Thymus (tissue), 14 donors: ENCODE results near the gene HRC. TPM values are rescaled to one million over a fixed set of nuclear protein-coding genes. Genes with fewer than 3 reads are reported as not detected.

Source experiments
- DNase-seq, 9 donors: peaks; one replicate each; pipeline ENCODE4 v3.0.0-alpha.2; 2013; ENCODE audit warnings: low spot score in 9 of 9, low read depth in 6 of 9, missing footprints in 1 of 9
- H3K27ac ChIP-seq, 2 donors: one replicate each; pipeline ENCODE4 v1.5.1; 2013; ENCODE audit warnings: control low read depth in 1 of 2, low read depth in 1 of 2, low read length in 1 of 2, mild to moderate bottlenecking in 1 of 2, moderate library complexity in 1 of 2
- H3K27me3 ChIP-seq, 2 donors: one replicate each; pipeline ENCODE4 v1.5.1; 2013; ENCODE audit warnings: low read length in 1 of 2; ENCODE audit not compliant: control insufficient read depth in 2 of 2, insufficient read depth in 1 of 2
- H3K36me3 ChIP-seq, 2 donors: one replicate each; pipeline ENCODE4 v1.5.1; 2013; ENCODE audit warnings: low read length in 1 of 2, mild to moderate bottlenecking in 1 of 2, moderate library complexity in 1 of 2; ENCODE audit not compliant: control insufficient read depth in 2 of 2, insufficient read depth in 2 of 2
- H3K4me1 ChIP-seq, 2 donors: one replicate each; pipeline ENCODE4 v1.5.1; 2013; ENCODE audit warnings: low read length in 2 of 2; ENCODE audit not compliant: control insufficient read depth in 2 of 2, insufficient read depth in 2 of 2
- H3K4me3 ChIP-seq, 2 donors: one replicate each; pipeline ENCODE4 v1.5.1; 2013; ENCODE audit warnings: low read length in 2 of 2, control low read depth in 1 of 2, mild to moderate bottlenecking in 1 of 2
- H3K9me3 ChIP-seq, 2 donors: one replicate each; pipeline ENCODE4 v1.5.1; 2013; ENCODE audit warnings: low read length in 1 of 2, mild to moderate bottlenecking in 1 of 2; ENCODE audit not compliant: control insufficient read depth in 2 of 2, insufficient read depth in 1 of 2
- WGBS: extraction: QIAGEN DNeasy Blood & Tissue Kit; methylation state at CpG from one replicate; pipeline ENCODE4 v1.1.7; 2013; 5-methylcytosine and 5-hydroxymethylcytosine counted together
- long read RNA-seq, 10 donors: transcript quantifications; one replicate each; lab custom pipeline, GENCODE V29; 2026
- polyA plus RNA-seq: library from polyadenylated mRNA; stranded (reverse); fragments of 200-250 nt; gene quantifications from one replicate; pipeline ENCODE4 v1.2.3, GENCODE V29; 2013
- total RNA-seq: library from RNA; stranded (reverse); fragments of 120-200 nt; gene quantifications from one replicate; pipeline ENCODE4 v1.2.4, GENCODE V29; 2013
- donor health status: healthy.

HRC gene, protein sequence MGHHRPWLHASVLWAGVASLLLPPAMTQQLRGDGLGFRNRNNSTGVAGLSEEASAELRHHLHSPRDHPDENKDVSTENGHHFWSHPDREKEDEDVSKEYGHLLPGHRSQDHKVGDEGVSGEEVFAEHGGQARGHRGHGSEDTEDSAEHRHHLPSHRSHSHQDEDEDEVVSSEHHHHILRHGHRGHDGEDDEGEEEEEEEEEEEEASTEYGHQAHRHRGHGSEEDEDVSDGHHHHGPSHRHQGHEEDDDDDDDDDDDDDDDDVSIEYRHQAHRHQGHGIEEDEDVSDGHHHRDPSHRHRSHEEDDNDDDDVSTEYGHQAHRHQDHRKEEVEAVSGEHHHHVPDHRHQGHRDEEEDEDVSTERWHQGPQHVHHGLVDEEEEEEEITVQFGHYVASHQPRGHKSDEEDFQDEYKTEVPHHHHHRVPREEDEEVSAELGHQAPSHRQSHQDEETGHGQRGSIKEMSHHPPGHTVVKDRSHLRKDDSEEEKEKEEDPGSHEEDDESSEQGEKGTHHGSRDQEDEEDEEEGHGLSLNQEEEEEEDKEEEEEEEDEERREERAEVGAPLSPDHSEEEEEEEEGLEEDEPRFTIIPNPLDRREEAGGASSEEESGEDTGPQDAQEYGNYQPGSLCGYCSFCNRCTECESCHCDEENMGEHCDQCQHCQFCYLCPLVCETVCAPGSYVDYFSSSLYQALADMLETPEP
- total RNA-seq, result 1.3 TPM
- 1.1 TPM for polyA plus RNA-seq
- long read RNA-seq, donor 1, result 0 reads
- long read RNA-seq, donor 2, result 0 reads
- long read RNA-seq, donor 3, result 0 reads
- long read RNA-seq, donor 4, result 0 reads
- long read RNA-seq, donor 5, result 0 reads
- long read RNA-seq, donor 6, partial matches to known transcripts, result 0 of 1 reads
- long read RNA-seq, donor 6, other reads (novel, unspliced or antisense), result 0 of 1 reads
- long read RNA-seq, donor 7, result 0 reads
- long read RNA-seq, donor 8, result 0 reads
- long read RNA-seq, donor 9, partial matches to known transcripts, result 0 of 1 reads
- long read RNA-seq, donor 9, other reads (novel, unspliced or antisense), result 0 of 1 reads
- long read RNA-seq, donor 10, result 0 reads

DNA sequence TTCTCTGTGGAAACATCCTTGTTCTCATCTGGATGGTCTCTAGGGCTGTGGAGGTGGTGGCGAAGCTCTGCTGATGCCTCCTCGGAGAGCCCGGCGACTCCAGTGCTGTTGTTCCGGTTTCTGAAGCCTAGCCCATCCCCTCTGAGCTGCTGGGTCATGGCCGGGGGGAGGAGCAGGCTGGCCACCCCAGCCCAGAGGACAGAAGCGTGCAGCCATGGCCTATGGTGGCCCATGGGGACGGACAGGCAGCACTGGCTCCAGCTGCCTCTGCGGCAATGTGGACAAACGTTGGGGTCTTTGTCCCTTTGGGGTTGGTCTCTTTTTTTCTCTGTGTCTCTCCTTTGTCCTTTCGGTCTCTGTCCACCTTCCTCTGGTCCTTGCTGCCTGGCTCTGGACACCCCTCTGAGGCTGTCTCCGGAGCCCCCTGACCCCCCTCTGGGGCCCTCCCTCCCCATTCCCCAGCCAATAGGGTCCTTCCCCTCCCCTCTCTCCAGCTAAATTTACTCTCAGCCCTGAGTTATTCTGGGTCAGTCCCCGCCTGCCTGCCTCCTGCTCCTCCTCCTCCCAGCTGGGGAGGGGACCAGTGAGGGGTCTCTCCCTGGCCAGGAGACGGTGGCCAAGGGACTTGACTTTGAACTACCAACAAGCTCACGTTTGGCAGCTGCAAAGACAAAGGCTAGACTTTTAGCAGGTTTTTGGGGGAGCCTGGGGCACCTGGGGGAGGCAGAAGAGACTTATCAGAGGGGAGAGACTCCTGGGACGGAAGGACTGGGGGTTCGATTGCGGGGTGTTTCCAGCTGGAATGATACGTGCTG lies at the start of gene HRC:
Gene HRC (minus strand): TSS at position 392 of the 815 bp plus-strand sequence. CDS start 159 bp downstream, at position 233.
- H3K4me1 ChIP-seq, result peaks cover 2 to 15% of the 10 kb centered on the region in 2 donors
- DNase-seq, result no peak
- no peaks in the 10 kb centered on the region for H3K36me3 ChIP-seq
- peaks cover 5 to 8% of the 10 kb centered on the region in 2 donors for H3K9me3 ChIP-seq
- no peak within 1 kb of the TSS for H3K4me3 ChIP-seq
- peaks cover 42 to 94% of the 10 kb centered on the region in 2 donors for H3K27me3 ChIP-seq
- H3K27ac ChIP-seq, result no peak within 1 kb of the TSS
- 74% methylated on average over 19 of the region's 19 CpGs for WGBS

DNA sequence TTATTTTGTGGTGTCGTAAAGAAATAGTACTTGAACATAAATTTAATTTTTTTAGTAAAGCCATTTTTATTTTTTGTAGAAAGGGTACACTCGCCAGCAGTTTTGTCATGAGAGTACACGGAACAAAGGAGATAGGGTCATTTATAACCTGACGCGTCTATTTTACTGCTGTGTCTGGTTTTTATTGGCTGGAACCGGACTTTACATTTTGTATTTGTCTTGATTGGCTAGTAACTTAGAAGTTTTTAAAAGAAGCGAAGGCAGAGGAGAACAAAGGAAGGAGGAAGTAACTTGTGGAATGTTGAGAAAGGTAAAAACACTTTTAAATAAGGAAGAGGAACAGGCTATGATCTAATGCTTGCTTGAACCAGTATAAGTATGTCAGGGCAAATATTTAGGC lies 45.8 kb upstream of the HRC start:
- Histone ChIP-seq H3K9me3 (no peaks in the 10 kb centered on the region), H3K27me3 (peaks cover 0 to 5% of the 10 kb centered on the region in 2 donors), H3K36me3 (no peaks in the 10 kb centered on the region), H3K27ac (no peak overlapping the region), H3K4me1 (no peaks in the 10 kb centered on the region), H3K4me3 (no peak overlapping the region)
- WGBS, result 94% methylated on average over 7 of the region's 7 CpGs
- no peak for DNase-seq

DNA sequence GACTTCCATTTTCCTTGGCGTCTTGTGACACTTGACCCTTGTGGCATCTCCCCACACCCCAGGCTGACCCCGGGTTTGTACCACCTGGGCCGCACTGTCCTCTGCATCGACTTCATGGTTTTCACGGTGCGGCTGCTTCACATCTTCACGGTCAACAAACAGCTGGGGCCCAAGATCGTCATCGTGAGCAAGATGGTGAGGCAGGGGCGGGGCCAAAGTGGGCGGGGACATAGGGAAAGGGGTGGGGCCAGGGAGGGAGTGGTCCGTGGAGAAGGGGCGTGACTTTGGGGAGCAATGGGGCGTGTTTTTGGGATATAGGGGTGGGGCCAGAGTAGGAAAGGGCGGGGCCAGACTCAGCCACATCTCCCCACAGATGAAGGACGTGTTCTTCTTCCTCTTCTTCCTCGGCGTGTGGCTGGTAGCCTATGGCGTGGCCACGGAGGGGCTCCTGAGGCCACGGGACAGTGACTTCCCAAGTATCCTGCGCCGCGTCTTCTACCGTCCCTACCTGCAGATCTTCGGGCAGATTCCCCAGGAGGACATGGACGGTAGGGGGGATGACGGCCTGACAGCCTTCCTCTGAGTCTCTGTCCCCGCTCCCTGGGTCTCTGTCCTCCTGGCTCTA lies 45.2 kb upstream of the HRC start:
- no peak overlapping the region for H3K27ac ChIP-seq
- 95% methylated on average over 29 of the region's 29 CpGs for WGBS
- H3K27me3 ChIP-seq, result peaks cover 0 to 5% of the 10 kb centered on the region in 2 donors
- no peaks in the 10 kb centered on the region for H3K36me3 ChIP-seq
- DNase-seq, result no peak
- no peaks in the 10 kb centered on the region for H3K4me1 ChIP-seq
- no peaks in the 10 kb centered on the region for H3K9me3 ChIP-seq
- H3K4me3 ChIP-seq, result no peak overlapping the region

DNA sequence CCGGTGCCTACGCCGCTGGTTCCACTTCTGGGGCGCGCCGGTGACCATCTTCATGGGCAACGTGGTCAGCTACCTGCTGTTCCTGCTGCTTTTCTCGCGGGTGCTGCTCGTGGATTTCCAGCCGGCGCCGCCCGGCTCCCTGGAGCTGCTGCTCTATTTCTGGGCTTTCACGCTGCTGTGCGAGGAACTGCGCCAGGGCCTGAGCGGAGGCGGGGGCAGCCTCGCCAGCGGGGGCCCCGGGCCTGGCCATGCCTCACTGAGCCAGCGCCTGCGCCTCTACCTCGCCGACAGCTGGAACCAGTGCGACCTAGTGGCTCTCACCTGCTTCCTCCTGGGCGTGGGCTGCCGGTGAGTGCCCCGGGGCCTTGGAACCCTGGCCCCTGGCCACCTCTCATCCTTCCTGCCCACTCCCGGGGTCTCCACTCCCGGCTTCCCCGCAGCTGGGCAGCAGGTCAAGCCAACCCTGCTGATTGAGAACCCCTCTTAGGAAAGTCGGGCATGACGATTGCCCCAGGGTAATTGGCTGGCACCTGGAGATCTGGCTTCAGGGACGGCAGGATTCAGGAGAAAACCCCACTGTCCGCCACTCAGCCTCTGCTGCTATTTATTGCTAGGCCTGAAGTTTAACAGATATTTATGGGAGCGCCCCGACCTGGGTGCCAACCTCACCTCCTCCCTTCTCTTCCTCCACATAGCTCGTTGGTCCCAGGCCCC lies 41.5 kb upstream of the HRC start:
- DNase-seq, result no peak
- H3K27ac ChIP-seq, result no peak overlapping the region
- no peaks in the 10 kb centered on the region for H3K4me1 ChIP-seq
- no peaks in the 10 kb centered on the region for H3K9me3 ChIP-seq
- no peaks in the 10 kb centered on the region for H3K36me3 ChIP-seq
- no peak overlapping the region for H3K4me3 ChIP-seq
- peaks cover 0 to 5% of the 10 kb centered on the region in 2 donors for H3K27me3 ChIP-seq
- WGBS, result 89% methylated on average over 40 of the region's 40 CpGs

DNA sequence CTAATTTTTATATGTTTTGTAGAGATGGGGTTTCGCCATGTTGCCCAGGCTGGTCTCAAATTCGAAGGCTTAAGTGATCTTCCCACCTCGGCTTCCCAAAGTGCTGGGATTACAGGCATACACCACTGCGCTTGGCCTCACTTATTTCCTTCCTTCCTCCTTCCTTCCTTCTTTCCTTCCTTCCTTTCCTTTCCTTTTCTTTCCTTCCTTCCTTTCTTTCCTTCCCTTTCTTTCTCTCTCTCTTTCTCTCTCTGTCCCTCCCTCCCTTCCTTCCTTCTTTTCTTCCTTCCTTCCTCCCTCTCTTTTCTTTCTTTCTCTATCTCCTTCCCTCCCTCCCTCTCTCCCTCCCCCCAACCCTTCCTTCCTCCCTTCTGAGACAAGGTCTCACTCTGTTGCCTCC lies 39.2 kb upstream of the HRC start:
- H3K4me3 ChIP-seq, result no peak overlapping the region
- no peaks in the 10 kb centered on the region for H3K36me3 ChIP-seq
- H3K9me3 ChIP-seq, result peaks cover 0 to 6% of the 10 kb centered on the region in 2 donors
- no peak overlapping the region for H3K27ac ChIP-seq
- no peak for DNase-seq
- peaks cover 0 to 8% of the 10 kb centered on the region in 2 donors for H3K27me3 ChIP-seq
- 93% methylated on average over 4 of the region's 4 CpGs for WGBS
- H3K4me1 ChIP-seq, result no peaks in the 10 kb centered on the region

DNA sequence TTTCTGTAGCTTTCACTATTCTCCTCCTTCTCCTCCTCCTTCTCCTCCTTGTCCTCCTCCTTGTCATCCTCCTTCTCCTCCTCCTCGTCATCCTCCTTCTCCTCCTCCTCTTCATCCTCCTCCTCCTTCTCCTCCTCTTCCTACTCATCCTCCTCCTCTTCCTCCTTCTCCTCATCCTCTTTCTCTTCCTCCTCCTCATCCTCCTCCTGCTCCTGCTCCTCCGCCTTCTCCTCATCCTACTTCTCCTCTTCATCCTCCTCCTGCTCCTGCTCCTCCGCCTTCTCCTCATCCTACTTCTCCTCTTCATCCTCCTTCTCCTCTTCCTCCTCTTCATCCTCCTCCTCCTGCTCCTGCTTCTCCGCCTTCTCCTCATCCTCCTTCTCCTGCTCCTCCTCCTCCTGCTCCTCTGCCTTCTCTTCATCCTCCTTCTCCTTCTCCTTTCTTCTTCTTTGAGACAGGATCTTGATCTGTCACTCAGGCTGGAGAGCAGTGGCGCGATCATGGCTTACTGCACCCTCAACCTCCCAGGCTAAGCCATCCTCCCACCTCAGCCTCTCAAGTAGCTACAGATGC lies 38.7 kb upstream of the HRC start:
- 97% methylated on average over 6 of the region's 6 CpGs for WGBS
- no peak for DNase-seq
- H3K4me3 ChIP-seq, result no peak overlapping the region
- H3K27ac ChIP-seq, result no peak overlapping the region
- peaks cover 0 to 8% of the 10 kb centered on the region in 2 donors for H3K27me3 ChIP-seq
- peaks cover 0 to 8% of the 10 kb centered on the region in 2 donors for H3K9me3 ChIP-seq
- H3K36me3 ChIP-seq, result no peaks in the 10 kb centered on the region
- no peaks in the 10 kb centered on the region for H3K4me1 ChIP-seq

DNA sequence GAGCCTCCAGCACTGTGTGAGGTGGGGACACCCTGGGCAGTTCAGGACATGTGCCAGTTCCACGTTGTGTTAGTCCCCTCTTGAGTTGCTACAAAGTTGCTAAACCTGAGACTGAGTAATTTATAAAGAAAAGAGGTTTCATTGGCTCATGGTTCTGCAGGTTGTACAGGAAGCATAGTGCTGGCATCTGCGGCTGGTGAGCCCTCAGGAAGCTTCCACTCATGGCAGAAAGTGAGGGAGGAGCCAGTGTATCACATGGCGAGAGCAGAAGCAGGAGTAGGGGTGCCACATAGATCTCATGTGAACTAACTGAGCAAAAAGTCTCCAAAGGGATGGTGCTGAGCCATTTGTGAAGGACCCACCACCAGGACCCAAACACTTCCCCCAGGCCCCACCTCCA lies 35.6 kb upstream of the HRC start:
- no peak overlapping the region for H3K4me3 ChIP-seq
- H3K27me3 ChIP-seq, result peaks cover 0 to 5% of the 10 kb centered on the region in 2 donors
- peaks cover 0 to 13% of the 10 kb centered on the region in 2 donors for H3K9me3 ChIP-seq
- WGBS, result 95% methylated on average over 3 of the region's 3 CpGs
- H3K27ac ChIP-seq, result no peak overlapping the region
- DNase-seq, result no peak
- H3K36me3 ChIP-seq, result no peaks in the 10 kb centered on the region
- no peaks in the 10 kb centered on the region for H3K4me1 ChIP-seq
